ENCODE results near the gene GAS2L2.

GAS2L2 gene

DNA sequence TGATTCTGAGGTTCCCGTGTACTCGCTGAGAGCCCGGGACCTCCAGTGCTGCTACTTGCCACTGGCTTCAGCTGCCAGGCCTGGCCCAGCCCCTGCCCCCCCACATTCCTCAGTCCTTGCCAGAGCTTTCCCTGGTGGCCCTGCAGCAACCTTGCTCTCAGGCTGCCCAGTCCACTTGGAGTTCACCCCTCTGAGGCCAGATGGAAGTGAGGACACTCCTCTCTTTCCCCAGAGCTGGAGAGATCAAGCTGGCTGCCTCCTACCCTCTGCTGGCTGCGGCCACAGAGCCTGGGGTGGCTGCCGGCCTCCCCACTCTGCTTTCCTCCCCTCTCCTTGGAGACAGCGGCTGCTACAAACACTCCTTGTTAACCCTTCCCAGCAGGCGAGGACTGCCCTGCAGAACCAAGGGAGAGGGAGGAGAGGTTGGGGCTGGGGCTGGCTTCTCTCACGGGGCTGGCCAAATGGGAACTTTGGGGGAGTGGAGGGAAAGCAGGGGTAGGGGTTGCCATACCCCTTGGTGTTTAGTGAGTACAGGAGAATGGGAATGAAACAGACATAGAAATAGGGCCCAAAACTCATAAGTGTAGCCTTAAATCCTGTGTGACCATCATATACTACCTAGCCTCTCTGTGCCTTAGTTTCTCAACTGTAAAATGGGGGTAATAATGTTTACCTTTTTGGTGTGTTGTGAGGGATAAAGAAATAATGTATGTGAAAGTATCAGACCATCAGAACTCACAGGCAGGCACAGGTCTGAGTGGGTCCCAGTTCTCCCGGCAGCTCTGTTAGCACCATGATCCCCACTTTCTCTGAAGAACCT is at the start of gene GAS2L2:
Gene GAS2L2, minus strand, starts transcription at position 295 of the 820 bp plus-strand sequence. CDS start 389 bp downstream, outside the sequence.
- H3K4me3 ChIP-seq (ENCODE audit: low read depth, low read length) = no peak within 1 kb of the TSS
- TF ChIP-seq, protein P1, sequence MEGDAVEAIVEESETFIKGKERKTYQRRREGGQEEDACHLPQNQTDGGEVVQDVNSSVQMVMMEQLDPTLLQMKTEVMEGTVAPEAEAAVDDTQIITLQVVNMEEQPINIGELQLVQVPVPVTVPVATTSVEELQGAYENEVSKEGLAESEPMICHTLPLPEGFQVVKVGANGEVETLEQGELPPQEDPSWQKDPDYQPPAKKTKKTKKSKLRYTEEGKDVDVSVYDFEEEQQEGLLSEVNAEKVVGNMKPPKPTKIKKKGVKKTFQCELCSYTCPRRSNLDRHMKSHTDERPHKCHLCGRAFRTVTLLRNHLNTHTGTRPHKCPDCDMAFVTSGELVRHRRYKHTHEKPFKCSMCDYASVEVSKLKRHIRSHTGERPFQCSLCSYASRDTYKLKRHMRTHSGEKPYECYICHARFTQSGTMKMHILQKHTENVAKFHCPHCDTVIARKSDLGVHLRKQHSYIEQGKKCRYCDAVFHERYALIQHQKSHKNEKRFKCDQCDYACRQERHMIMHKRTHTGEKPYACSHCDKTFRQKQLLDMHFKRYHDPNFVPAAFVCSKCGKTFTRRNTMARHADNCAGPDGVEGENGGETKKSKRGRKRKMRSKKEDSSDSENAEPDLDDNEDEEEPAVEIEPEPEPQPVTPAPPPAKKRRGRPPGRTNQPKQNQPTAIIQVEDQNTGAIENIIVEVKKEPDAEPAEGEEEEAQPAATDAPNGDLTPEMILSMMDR (conservative IDR thresholded peaks at IDR 0.05; ENCODE audit: low read depth, low read length) = no peak
- peak; percentile 30 for DNase-seq (ENCODE audit: low read depth)

DNA sequence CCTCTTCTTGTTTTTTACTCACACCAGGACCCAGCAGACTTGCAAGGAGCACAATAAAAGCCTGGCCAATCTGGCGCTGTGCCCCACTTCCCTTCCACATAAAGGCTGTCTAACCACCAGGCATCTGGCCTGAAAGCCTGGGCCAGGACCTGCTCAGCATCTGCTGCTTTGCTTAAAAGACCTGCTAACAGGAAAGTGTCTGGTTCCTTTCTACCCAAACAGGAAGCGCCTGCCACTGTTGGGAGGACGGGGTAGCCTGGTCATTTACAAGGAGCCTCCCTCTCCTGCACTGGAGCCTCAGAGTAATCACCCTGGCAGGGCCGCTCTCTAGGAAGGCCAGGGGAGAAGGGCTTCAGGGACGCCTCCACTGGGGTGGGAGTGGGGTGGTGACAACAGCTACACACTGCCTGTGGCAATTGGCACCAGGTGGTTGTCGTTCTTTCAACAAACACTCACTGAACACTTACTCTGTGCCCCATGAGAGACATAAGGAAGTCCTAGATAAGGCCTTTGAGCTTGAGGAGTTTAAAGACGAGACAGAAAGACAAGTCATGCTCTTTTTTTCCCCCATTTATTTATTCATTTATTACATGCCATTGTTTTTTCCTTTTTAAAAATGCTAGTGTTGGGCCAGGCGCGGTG is 48.7 kb upstream of the GAS2L2 start:
- DNase-seq (ENCODE audit: low read depth) = peak; percentile 73
- TF ChIP-seq, protein P1 (conservative IDR thresholded peaks at IDR 0.05; ENCODE audit: low read depth, low read length) = no peak
- H3K4me3 ChIP-seq (ENCODE audit: low read depth, low read length) = no peak overlapping the region

- TF ChIP-seq, protein P1 (conservative IDR thresholded peaks at IDR 0.05; ENCODE audit: low read depth, low read length) = no peak
- H3K4me3 ChIP-seq (ENCODE audit: low read depth, low read length) = no peak overlapping the region
- no peak for DNase-seq (ENCODE audit: low read depth)
These were observed 46.9 kb upstream of the GAS2L2 start for GRCh38 chr17:35799942-35800341.

GRCh38 chr17:35797918-35798317 is 44.9 kb upstream of the GAS2L2 start:
- H3K4me3 ChIP-seq (ENCODE audit: low read depth, low read length) = no peak overlapping the region
- TF ChIP-seq, protein P1 (conservative IDR thresholded peaks at IDR 0.05; ENCODE audit: low read depth, low read length) = no peak
- DNase-seq (ENCODE audit: low read depth) = no peak

DNA sequence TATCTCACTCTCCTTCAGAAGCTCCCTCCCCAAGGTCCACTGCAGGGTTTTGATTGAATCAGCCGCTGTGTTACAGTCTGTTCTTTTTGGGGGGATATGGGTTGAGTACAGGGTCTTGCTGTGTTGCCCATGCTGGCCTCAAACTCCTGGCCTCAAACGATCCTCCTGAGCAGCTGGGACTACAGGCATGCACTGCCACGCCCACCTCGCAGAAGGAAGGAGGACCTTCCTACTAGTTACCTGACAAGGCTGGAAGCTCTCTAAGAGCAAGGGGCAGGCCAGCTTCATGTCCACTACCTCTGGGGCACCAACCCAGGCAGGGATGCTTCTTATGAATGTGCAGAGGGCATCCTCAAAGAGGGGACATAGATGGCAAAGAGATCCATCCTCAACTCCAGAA is 44.3 kb upstream of the GAS2L2 start:
- DNase-seq (ENCODE audit: low read depth) = no peak
- TF ChIP-seq, protein P1 (conservative IDR thresholded peaks at IDR 0.05; ENCODE audit: low read depth, low read length) = no peak
- no peak overlapping the region for H3K4me3 ChIP-seq (ENCODE audit: low read depth, low read length)

GRCh38 chr17:35796942-35797341 is 43.9 kb upstream of the GAS2L2 start:
- H3K4me3 ChIP-seq (ENCODE audit: low read depth, low read length) = no peak overlapping the region
- TF ChIP-seq, protein P1 (conservative IDR thresholded peaks at IDR 0.05; ENCODE audit: low read depth, low read length) = no peak

More at GRCh38 chr17:35796942-35797341, 43.9 kb upstream of the GAS2L2 start:
- no peak for DNase-seq (ENCODE audit: low read depth)

Data from choroid plexus epithelial cell (primary cell).